GM19023 (cell line): ENCODE data around the gene NF1.
"Not testable (repeated sequence)": the region's sequence is repeated elsewhere in the genome, so short reads cannot be mapped to it uniquely, and the experiment has no call there.

Source experiments
- ATAC-seq: cut with Tn5 transposase; IDR thresholded peaks from one replicate; pipeline ENCODE4 v1.9.1; 2021; ENCODE audit warnings: mild to moderate bottlenecking, moderate library complexity; ENCODE audit not compliant: unreplicated experiment

Gene NF1

DNA sequence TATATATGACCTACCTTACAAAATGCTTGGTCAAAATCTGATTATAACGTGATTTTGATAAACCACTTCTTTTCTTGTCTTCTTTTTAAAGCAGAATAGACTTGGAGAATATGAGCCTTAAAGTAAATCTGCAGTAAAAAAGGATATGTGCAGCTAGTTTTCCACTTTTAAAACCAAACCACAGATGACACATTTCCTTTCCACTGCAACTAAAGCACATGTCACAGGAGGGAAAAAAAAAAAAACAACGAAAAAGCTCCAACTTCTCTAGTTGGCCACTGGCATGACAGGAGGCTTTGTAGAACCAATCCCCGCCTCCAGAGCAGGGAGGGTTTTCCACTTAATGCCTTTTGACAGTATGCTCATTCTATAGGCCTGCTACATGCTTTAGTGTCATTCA is 226.7 kb downstream of the NF1 start, which contains the start of gene EVI2A:
EVI2A (minus strand) TSS at position 142 of the 400 bp plus-strand sequence. CDS start 2,609 bp downstream, outside the sequence.
- ATAC-seq: no peak

DNA sequence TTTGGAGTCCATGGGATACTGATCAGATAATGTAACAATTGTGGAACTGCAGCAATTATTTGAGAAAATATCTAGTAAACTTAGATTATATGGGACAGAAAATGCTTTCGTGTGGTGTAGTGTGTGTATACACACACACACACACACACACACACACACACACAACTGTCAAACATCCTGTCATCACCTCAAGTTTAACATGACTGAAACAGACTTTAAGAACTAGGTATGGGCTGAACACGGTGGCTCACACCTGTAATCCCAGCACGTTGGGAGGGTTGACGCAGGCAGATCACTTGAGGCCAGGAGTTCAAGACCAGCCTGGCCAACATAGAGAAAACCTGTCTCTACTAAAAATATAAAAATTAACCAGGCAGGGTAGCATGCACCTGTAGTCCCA is 227.2 kb downstream of the NF1 start:
- ATAC-seq: no peak

DNA sequence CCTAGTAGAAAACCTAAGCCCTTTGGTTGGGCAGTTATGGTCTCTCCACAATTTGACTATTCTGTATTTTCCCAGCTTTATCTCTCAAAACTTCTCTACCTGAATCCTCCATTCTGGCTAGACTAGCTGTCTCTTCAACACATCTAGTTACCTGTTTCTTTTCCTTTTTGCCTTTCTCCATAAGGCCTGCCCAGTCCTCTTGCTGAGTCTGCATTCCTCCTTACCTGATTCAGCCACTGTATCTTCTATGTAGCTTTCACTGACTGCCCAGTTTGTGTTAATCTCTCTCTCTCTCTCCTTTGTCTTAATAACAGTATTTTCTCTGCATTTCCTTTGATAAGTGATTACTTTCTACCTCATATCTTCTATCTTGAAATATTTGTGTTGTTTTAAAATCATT is 228.8 kb downstream of the NF1 start:
- ATAC-seq: no peak

DNA sequence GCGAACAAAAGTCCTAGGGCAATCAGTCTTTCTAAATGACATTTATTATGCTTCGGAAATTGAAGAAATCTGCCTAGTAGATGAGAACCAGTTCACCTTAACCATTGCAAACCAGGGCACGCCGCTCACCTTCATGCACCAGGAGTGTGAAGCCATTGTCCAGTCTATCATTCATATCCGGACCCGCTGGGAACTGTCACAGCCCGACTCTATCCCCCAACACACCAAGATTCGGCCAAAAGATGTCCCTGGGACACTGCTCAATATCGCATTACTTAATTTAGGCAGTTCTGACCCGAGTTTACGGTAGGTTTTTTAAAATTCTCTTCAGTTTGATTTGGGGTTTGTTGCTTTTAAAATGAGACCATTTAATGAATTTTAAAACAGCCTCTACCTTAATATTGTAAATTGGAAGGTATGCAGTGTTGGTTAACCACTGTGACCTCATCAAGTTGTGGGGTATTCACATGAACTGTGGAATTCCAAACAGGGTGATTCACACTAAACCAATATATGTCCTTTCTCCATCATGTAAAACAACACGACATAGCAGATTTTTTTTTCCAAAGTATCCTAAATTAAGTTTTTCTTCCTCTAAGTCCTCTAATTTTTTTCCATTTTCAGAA is 232.9 kb downstream of the NF1 start:
- ATAC-seq: no peak

DNA sequence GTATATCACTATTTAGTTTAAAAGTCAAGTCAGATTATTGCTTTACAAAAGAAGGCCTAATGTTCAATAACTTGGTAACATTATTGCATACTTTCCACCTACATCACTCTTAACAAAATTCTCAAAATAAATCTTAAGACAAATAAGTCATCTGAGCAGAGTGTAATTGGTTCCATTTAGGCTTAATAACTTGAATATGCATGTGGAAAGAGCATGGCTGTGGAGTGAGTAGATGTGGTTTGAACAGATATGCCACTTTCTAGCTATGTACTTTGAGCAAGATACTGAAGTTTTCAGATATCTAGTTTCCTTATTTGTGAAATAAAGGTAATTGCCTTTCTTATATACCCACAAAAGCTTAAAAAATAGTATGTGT is 233.4 kb downstream of the NF1 start:
- no peak for ATAC-seq

DNA sequence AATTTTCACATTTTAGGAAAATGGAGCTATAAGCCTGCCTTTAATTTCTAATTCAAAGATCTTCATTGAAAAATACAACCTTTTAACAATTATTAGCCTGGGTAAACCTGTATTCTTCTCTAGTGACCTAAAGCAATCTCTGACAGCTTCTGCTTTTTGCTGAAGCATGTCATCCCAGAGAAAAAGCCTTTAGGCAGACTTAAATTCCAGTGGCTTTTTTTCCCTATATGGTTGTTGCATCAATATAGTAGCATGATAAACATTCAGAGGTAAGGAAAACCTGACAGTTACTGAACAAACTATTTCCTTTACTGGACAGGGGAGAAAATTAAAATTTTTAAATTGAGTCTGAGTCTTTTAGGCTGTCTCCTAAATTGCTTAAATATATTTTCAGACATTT is 234.4 kb downstream of the NF1 start:
- no peak for ATAC-seq

DNA sequence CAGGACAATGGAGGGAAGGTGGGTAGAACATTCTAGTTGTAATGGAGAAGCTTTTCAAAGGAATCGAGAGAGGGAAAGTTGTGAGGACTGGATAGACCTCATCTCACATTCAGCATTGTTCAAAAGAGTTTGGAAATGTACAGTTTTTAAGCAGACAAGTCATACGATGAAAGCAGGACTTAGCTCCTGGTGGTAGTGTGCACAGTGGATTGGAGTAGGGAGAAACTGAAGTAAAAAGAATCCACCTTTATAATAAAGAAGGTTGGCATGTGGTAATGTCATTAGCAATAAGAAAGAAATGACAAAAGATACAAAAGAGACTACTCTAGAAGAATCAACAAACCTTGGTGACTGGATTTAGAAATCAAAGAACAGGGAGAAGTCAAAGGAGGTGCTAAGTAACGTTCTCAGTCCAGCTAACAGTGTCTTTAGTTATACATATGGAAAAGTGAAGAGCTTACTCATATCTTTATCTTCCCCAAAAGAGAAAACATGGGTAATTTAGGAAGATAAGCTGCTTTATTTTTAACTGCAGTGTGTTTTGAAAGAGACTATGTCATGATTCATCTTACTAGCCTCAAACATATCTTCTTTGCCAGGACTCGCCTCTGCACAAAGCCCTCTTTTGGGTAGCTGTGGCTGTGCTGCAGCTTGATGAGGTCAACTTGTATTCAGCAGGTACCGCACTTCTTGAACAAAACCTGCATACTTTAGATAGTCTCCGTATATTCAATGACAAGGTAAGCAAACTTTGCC is 245.3 kb downstream of the NF1 start:
- ATAC-seq: no peak

DNA sequence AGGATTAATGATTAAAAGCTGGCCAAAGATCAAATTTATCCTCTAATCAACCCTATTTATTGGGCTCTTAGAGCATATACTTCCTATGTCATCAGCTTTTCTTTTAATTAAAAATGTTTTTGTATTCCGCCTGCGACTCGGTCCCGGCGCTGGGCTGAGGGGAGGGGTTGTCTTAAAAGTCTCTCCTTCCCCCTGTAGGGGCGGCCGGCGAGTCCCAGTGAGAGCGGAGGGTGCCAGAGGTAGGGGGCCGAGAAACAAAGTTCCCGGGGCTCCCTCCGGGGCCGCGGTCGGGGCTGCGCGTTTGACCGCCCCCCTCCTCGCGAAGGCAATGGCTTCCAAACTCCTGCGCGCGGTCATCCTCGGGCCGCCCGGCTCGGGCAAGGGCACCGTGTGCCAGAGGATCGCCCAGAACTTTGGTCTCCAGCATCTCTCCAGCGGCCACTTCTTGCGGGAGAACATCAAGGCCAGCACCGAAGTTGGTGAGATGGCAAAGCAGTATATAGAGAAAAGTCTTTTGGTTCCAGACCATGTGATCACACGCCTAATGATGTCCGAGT is 250.5 kb downstream of the NF1 start:
- not testable (repeated sequence) for ATAC-seq

DNA sequence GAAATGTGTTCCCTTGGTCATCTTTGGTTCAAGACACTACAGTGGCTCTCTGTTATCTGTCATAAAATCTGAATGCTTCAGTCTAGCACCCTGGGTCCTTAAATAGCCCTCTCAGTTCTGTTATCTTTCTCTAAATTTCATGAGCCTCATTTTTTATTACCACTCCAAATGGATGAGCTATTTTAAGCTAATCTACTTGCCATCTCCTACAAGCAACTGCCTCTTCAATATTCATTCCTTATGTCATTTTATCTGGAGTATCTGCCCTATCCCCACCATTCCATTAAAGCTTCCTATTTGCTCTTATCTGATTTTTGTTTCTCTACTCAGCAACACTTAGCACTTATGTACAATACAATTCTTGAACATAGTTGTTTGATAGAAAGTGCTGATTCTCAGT is 254.7 kb downstream of the NF1 start:
- ATAC-seq: no peak

DNA sequence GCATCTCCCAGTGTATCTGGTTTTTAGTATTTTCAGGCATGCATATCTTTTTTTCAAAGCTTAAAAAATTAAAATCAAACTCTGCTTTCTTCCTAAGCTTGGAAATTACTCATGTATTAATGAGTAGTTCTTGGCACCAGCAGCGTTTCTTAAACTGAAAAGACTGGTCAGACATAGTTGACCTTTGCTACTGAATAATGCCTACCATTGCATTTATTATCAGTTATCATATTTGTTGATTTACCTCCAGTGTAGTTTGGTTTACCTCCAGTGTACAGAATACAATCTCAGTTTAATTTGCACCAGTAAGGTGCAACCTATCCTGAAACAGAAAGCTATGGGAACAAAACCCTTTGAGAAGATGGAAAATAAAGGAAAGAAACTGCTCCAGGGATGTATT is 261.2 kb downstream of the NF1 start:
- ATAC-seq: no peak

DNA sequence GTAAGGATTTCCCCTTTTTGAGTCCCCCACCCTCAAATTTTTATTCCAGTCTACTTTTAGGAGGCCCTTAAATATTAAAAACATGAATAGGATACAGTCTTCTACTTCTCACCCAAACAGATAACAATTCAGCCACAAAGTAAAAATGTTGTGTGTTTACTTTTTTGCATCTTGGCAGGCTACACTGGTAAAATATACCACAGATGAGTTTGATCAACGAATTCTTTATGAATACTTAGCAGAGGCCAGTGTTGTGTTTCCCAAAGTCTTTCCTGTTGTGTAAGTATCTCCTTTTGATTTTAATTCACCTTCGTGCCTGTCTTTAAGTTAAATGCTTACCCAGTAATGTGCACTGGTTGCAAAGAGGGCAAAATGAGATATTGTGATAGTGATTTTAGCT is 262.3 kb downstream of the NF1 start:
- no peak for ATAC-seq

DNA sequence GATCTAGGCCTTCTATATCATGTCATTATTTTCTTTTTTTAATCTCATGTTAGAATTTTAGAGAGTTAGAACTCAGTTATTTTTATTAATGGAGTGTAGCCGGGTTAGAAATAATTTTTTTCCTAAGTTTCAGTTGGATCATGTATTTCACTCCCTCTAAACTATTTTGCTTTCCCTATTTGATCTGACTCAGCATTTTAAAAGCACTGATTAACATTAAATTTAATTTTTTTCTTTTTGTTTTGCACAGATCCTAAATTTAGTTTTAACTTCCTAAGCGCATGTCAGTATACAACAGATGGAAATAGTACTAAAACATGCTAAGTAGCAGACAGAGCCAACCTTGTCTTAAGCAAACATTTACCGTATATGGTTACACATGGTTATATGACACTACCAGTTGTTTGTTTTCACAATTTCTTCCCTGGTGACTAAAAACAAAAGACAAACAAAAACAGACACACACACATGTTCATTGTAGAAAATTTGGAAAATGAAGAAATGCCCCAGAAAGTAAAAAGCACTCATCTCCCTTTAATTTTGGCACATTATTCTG is 263.1 kb downstream of the NF1 start:
- ATAC-seq: no peak

DNA sequence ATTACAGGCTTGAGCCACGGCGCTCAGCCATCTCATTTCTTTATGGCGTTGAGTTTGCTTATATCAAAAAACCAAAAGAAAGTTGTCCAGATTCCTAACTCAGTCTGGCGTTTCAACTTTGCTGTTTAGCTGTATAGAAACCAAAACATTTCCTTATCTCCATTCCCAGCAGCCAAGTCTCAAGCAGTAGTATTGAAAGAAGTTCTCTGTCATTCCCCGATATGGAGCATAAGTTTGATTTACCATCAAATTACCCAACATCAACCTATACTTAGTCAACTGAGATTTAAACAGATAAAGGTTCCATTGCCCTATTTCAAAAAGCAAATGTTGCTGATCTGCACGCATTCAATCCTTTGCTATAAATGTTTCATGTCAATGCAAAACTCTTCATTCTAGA is 269.2 kb downstream of the NF1 start:
- ATAC-seq: no peak

DNA sequence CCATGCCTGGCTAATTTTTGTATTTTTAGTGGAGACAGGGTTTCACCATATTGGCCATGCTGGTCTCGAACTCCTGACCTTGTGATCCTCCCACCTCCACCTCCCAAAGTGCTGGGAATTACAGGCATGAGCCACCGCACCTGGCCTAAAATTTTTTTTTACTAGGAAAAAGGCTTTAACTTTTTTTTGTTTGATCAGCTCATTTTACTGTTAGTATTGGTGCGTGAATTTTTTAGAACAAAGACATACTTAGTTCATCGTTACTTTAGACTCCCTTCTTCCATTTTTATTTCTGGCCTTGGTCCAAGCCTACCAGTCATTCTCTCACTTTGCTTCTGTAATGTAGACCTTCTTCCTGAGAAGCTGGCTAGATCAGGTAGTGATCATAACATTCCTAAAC is 271.3 kb downstream of the NF1 start:
- no peak for ATAC-seq

DNA sequence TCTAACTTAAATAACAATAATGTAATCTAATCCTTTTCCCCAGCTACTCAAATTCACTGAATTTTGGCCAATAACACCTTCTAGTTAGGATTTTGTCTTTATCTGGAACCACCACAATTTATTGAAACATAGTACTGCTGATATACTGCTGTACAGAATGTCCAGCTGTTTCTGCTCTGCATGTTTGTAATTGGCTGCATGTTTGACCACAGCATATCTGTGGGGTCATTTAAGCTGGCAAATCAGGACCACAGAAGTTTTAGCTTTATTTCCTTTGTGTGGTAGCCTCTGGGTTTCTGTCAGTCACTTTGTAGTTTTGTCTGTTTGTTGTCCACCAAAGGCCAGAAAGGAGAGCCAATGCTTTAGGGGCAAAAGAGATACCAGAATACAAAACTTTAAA is 274.5 kb downstream of the NF1 start:
- ATAC-seq: no peak

DNA sequence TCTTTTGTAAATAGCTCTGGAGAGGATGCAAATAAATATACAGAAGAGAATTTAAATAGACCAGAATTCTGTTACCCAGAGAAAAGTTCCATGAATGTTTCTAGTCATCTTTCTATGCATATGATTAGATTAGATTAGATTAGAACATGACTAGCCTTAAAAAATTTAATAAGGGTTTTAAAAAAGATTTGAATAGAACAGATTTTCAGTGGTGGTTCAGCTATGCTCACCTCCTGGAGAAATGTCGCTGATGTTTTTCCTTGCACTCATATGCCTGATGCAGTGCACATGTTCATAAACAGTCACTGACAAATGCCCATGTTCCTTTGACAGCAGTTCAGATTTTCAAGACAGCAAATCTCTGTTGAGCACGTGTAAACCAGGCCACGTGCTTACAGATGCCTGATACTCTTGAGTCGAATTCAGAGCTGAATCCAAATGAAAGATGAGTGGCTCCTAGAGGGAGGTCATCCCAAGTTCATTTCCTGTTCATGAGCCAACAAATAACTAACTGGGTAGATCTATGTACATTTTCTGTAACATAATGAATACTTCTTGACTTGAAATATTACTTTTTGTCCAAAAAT is 276.8 kb downstream of the NF1 start:
- no peak for ATAC-seq

DNA sequence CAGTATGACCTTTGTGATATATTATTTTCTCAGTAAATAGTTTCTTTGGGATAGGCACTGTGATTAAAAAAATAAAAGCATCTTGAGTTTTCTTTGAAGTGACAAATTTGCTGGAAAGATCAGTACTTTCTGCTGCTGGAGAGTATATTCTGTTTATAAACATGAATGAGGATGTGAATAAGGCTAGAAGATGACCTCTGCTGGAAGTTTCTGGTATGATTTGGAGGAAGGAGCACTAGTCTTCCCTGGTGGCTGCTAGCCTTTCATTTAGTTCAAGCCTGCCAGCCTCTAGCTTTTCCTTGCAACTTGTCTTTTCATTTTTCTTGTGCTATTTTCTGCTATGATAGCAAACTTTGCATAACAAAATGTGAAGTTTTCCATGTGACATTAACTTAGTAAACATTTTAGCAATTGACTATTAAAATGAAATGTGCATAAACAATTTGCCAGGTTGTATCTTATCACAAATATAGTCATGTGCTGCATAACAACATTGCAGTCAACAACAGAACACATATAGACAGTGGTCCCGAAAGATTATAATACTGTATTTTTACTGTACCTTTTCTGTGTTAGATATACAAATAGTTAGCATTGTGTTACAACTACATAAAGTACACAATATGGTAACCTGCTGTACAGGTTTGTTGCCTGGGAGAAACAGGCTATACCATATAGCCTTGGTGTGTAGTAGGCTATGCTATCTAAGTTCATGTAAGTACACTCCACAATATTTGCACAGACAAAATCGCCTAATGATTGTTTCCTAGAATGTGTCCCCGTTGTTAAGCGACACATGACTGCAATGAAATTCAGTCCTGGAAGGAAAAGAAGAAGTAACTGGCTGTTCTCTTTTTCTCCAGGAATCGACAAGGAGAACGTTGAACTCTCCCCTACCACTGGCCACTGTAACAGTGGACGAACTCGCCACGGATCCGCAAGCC is 278.6 kb downstream of the NF1 start:
- ATAC-seq: no peak

DNA sequence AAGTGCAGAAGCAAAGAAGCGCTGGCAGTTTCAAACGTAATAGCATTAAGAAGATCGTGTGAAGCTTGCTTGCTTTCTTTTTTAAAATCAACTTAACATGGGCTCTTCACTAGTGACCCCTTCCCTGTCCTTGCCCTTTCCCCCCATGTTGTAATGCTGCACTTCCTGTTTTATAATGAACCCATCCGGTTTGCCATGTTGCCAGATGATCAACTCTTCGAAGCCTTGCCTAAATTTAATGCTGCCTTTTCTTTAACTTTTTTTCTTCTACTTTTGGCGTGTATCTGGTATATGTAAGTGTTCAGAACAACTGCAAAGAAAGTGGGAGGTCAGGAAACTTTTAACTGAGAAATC is 279.3 kb downstream of the NF1 start:
- no peak for ATAC-seq

DNA sequence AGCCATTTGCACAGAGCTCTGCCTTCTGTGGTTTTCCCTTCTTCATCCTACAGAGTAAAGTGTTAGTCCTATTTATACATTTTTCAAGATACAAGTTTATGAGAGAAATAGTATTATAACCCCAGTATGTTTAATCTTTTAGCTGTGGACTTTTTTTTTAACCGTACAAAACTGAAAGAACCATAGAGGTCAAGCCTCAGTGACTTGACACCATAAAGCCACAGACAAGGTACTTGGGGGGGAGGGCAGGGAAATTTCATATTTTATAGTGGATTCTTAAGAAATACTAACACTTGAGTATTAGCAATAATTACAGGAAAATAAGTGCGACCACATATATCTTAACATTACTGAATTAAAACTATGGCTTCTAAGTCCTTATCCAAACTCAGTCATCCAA is 279.7 kb downstream of the NF1 start:
- ATAC-seq: no peak

DNA sequence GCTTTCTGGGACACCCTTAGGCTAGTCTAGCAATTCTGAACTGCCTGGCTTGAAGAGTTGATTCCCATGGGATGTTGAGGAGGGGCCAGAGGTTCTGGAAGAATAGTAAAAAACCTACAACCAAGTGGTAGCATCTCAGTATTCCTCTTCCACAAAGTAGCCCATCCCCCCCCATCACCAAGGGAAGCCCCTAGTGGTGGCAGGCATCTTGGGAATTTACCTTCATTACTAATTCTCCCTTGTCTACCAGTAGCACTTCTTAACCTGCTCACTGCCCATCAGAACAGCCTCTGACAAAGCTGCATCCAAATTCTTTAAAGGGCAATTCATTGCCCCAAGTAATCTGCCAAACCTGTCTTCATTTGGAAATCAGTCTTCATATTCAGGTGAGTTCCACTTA is 283.9 kb downstream of the NF1 start:
- ATAC-seq: no peak
